SK-N-SH treated with all-trans-retinoic acid at 6 μM for 48 hours (cell line): ENCODE data around the gene CNKSR2.
"Not testable (repeated sequence)": the region's sequence is repeated elsewhere in the genome, so short reads cannot be mapped to it uniquely, and the experiment has no call there.

Source experiments
- ATAC-seq: fragments of 200-7000 bp; cut with Tn5 transposase; 3 replicates; pipeline ENCODE4 v1.9.1; 2020; ENCODE audit warnings: mild to moderate bottlenecking, moderate library complexity
- ARNTL ChIP-seq: fragments of 450-650 bp; formaldehyde crosslinking; IDR thresholded peaks from 2 replicates; pipeline ENCODE4 v1.5.0; 2020; ENCODE audit warnings: low read depth, mild to moderate bottlenecking, moderate library complexity, borderline replicate concordance
- BACH2 ChIP-seq: fragments of 250-450 bp; sonication (Bioruptor Pico); IDR thresholded peaks from 2 replicates; pipeline ENCODE4 v1.9.0; 2021; ENCODE audit warnings: mild to moderate bottlenecking, borderline replicate concordance
- ESRRG ChIP-seq: fragments of 250-450 bp; sonication (Bioruptor Pico); IDR thresholded peaks from 2 replicates; pipeline ENCODE4 v1.6.1; 2021; ENCODE audit warnings: mild to moderate bottlenecking
- ISL1 ChIP-seq: fragments of 250-450 bp; sonication (Bioruptor Pico); IDR thresholded peaks from 2 replicates; pipeline ENCODE4 v2.1.2; 2022; ENCODE audit warnings: mild to moderate bottlenecking, moderate library complexity
- OSR1 ChIP-seq: fragments of 250-450 bp; sonication (Bioruptor Pico); IDR thresholded peaks from 2 replicates; pipeline ENCODE4 v1.8.0; 2022; ENCODE audit warnings: moderate library complexity, mild to moderate bottlenecking, inconsistent platforms
- PPARA ChIP-seq: fragments of 250-450 bp; sonication (Bioruptor Pico); IDR thresholded peaks from 2 replicates; pipeline ENCODE4 v1.5.0; 2020; ENCODE audit warnings: mild to moderate bottlenecking, borderline replicate concordance
- RARB ChIP-seq: fragments of 250-450 bp; sonication (Bioruptor Pico); IDR thresholded peaks from 2 replicates; pipeline ENCODE4 v1.8.0; 2021; ENCODE audit warnings: mild to moderate bottlenecking, moderate library complexity
- SNAI2 ChIP-seq: fragments of 250-450 bp; sonication (Bioruptor Pico); IDR thresholded peaks from 2 replicates; pipeline ENCODE4 v1.5.0; 2020; ENCODE audit warnings: mild to moderate bottlenecking, moderate library complexity
- TCF4 ChIP-seq: fragments of 250-450 bp; sonication (Bioruptor Pico); IDR thresholded peaks from 2 replicates; pipeline ENCODE4 v1.8.0; 2021; ENCODE audit warnings: mild to moderate bottlenecking, moderate library complexity, borderline replicate concordance
- TOX ChIP-seq: fragments of 250-450 bp; sonication (Bioruptor Pico); IDR thresholded peaks from 2 replicates; pipeline ENCODE4 v1.8.0; 2021; ENCODE audit warnings: mild to moderate bottlenecking, moderate library complexity, borderline replicate concordance
- ZC3H10 ChIP-seq: fragments of 250-450 bp; sonication (Bioruptor Pico); IDR thresholded peaks from 2 replicates; pipeline ENCODE4 v1.5.1; 2021; ENCODE audit warnings: mild to moderate bottlenecking, moderate library complexity
- ZFP3 ChIP-seq: fragments of 250-450 bp; sonication (Bioruptor Pico); IDR thresholded peaks from 2 replicates; pipeline ENCODE4 v1.5.0; 2020; ENCODE audit warnings: mild to moderate bottlenecking, moderate library complexity
- ZFP30 ChIP-seq: fragments of 450-650 bp; formaldehyde crosslinking; IDR thresholded peaks from 2 replicates; pipeline ENCODE4 v1.5.0; 2022; ENCODE audit warnings: mild to moderate bottlenecking, moderate library complexity
- ZNF565 ChIP-seq: fragments of 450-650 bp; formaldehyde crosslinking; conservative IDR thresholded peaks from 2 replicates; pipeline ENCODE4 v1.5.0; 2020; ENCODE audit warnings: low read depth, mild to moderate bottlenecking, moderate library complexity
- ZNF70 ChIP-seq: fragments of 450-650 bp; formaldehyde crosslinking; IDR thresholded peaks from 2 replicates; pipeline ENCODE4 v1.5.0; 2020; ENCODE audit warnings: mild to moderate bottlenecking, moderate library complexity
- ZNF8 ChIP-seq: fragments of 450-650 bp; formaldehyde crosslinking; IDR thresholded peaks from 2 replicates; pipeline ENCODE4 v1.5.0; 2020; ENCODE audit warnings: mild to moderate bottlenecking, moderate library complexity
- TF ChIP-seq, protein P1 (sequence below): fragments of 250-450 bp; sonication (Bioruptor Pico); IDR thresholded peaks from 2 replicates; pipeline ENCODE4 v1.8.0; 2020; ENCODE audit warnings: mild to moderate bottlenecking, moderate library complexity, borderline replicate concordance
- TF ChIP-seq, protein P2 (sequence below): fragments of 250-450 bp; sonication (Bioruptor Pico); IDR thresholded peaks from 2 replicates; pipeline ENCODE4 v1.5.1; 2021; ENCODE audit warnings: mild to moderate bottlenecking, moderate library complexity
- TF ChIP-seq, protein P3 (sequence below): fragments of 250-450 bp; sonication (Bioruptor Pico); IDR thresholded peaks from 2 replicates; pipeline ENCODE4 v1.5.1; 2020; ENCODE audit warnings: low read depth, mild to moderate bottlenecking, moderate library complexity
- TF ChIP-seq, protein P4 (sequence below): fragments of 250-450 bp; sonication (Bioruptor Pico); IDR thresholded peaks from 2 replicates; pipeline ENCODE4 v1.5.0; 2020; ENCODE audit warnings: mild to moderate bottlenecking, moderate library complexity

The CNKSR2 gene

DNA sequence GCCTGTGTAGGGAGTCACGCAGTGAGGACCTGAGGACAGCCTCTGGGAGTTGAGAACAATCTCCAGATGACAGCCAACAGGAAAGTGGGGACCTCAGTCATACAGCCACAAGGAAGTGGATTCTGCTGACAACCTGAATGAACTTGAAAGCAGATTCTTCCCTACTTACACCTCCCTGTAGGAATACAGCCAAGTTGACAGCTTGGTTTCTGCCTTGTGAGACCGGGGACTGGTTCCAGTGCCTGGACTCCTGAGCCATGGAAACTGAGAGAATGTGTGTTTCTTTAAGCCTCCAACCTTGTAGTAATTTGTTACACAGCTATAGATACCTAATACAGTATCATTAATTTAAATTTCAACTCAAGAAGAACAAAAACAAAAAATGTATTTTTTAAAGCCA is 107.5 kb downstream of the CNKSR2 start:
- ATAC-seq, result no peak
- TF ChIP-seq ISL1 (CRISPR knock-in tag) (no peak), SNAI2 (CRISPR knock-in tag) (no peak), ZC3H10 (CRISPR knock-in tag) (no peak), ZFP3 (CRISPR knock-in tag) (no peak), ZNF70 (no peak), ARNTL (CRISPR knock-in tag) (no peak), ZNF565 (CRISPR knock-in tag) (no peak)
- TF ChIP-seq, protein P1, sequence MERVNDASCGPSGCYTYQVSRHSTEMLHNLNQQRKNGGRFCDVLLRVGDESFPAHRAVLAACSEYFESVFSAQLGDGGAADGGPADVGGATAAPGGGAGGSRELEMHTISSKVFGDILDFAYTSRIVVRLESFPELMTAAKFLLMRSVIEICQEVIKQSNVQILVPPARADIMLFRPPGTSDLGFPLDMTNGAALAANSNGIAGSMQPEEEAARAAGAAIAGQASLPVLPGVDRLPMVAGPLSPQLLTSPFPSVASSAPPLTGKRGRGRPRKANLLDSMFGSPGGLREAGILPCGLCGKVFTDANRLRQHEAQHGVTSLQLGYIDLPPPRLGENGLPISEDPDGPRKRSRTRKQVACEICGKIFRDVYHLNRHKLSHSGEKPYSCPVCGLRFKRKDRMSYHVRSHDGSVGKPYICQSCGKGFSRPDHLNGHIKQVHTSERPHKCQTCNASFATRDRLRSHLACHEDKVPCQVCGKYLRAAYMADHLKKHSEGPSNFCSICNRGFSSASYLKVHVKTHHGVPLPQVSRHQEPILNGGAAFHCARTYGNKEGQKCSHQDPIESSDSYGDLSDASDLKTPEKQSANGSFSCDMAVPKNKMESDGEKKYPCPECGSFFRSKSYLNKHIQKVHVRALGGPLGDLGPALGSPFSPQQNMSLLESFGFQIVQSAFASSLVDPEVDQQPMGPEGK (CRISPR knock-in tag), result no peak
- TF ChIP-seq, protein P2, sequence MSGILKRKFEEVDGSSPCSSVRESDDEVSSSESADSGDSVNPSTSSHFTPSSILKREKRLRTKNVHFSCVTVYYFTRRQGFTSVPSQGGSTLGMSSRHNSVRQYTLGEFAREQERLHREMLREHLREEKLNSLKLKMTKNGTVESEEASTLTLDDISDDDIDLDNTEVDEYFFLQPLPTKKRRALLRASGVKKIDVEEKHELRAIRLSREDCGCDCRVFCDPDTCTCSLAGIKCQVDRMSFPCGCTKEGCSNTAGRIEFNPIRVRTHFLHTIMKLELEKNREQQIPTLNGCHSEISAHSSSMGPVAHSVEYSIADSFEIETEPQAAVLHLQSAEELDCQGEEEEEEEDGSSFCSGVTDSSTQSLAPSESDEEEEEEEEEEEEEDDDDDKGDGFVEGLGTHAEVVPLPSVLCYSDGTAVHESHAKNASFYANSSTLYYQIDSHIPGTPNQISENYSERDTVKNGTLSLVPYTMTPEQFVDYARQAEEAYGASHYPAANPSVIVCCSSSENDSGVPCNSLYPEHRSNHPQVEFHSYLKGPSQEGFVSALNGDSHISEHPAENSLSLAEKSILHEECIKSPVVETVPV (CRISPR knock-in tag), result no peak

DNA sequence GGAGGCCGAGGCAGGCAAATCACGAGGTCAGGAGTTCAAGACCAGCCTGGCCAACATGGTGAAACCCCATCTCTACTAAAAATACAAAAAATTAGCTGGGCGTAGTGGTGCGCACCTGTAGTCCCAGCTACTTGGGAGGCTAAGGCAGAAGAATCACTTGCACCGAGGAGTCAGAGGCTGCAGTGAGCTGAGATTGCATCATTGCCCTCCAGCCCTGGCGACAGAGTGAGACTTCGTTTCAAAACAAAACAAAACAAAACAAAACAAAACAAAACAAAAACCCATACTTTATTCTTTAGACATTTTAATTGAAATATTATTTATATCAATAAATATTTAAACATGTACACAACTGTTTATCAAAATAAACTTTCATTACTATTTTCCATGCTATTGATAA is 109.8 kb downstream of the CNKSR2 start:
- ATAC-seq, result not testable (repeated sequence)

DNA sequence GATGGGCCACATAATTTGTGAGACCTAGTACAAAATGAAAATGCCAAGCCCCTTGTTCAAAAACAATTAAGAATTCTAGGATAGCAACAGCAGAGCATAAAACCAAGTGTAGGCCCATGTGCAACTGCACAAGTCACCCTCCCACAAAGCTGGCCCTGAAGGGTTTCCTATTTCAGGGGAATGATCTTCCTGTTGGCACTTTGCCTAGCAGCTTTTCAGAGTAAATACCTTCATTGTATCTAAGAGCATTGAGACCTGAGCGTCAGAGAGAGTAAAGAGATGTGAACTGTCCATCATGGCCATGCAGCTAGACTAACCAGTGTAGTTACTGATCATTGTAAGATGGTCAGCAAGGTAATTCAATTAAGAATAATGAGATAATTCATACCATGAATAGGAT is 113.6 kb downstream of the CNKSR2 start:
- ATAC-seq, result no peak
- TF ChIP-seq TCF4 (CRISPR knock-in tag) (no peak), ISL1 (CRISPR knock-in tag) (no peak), ZNF565 (CRISPR knock-in tag) (no peak), ARNTL (CRISPR knock-in tag) (no peak), ZNF8 (CRISPR knock-in tag) (no peak)

DNA sequence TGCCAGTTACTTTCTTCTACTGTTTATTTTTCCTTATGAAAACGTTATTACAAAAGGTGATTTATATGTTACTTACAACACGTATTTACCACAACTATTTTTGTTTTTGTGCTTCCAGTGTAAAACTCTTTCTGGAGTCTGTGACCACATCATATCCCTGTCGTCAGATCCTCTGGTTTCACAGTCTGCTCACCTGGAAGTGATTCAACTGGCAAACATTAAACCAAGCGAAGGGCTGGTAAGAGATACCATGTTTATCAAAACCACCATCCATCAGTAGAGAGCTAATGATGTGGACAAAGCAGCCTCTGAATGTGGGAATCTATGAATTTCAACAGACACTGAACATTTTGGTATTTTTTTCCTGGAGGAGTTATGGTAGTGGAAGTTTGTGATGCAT is 116.1 kb downstream of the CNKSR2 start:
- no peak for ATAC-seq
- TF ChIP-seq, protein P2 (CRISPR knock-in tag), result no peak
- no peak for TF ChIP-seq ZFP30 (CRISPR knock-in tag)
- no peak for TF ChIP-seq ZFP3 (CRISPR knock-in tag)
- no peak for TF ChIP-seq PPARA (CRISPR knock-in tag)

DNA sequence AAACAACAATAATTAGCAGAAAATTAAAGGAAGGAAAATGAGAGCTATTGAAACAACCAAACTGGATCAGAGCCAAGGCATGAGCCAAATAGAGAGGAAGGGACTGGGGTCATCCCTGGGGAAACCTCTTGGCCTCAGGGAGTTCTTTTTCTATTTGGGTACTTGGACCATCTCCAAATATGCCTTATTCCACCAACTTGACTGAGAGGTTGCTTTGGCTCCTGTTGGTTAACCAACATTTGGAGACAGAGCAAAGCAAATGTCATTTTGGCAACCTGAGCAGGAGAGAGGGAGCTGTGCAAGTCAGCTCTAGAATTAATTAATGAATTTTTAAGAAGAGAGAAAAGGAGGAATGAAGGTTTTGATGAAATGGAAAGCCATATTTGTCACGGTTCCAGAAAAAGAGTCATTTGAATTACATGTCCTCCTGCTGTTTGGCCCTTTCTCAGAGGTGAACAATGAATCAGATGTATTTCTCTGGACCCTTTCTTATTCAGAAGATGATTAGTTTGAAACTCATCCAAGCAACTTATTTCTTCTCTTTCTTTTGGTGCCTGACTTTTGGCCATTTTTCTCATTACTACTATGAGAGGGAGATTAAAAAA is 119.1 kb downstream of the CNKSR2 start:
- no peak for ATAC-seq
- TF ChIP-seq ARNTL (CRISPR knock-in tag) (no peak), RARB (CRISPR knock-in tag) (no peak), PPARA (CRISPR knock-in tag) (no peak), ZNF8 (CRISPR knock-in tag) (no peak), TCF4 (CRISPR knock-in tag) (no peak), ZFP3 (CRISPR knock-in tag) (no peak), BACH2 (CRISPR knock-in tag) (no peak), OSR1 (CRISPR knock-in tag) (no peak)
- TF ChIP-seq, protein P3, sequence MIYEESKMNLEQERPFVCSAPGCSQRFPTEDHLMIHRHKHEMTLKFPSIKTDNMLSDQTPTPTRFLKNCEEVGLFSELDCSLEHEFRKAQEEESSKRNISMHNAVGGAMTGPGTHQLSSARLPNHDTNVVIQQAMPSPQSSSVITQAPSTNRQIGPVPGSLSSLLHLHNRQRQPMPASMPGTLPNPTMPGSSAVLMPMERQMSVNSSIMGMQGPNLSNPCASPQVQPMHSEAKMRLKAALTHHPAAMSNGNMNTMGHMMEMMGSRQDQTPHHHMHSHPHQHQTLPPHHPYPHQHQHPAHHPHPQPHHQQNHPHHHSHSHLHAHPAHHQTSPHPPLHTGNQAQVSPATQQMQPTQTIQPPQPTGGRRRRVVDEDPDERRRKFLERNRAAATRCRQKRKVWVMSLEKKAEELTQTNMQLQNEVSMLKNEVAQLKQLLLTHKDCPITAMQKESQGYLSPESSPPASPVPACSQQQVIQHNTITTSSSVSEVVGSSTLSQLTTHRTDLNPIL (CRISPR knock-in tag), result no peak
- TF ChIP-seq, all 23 proteins: peak for 0

DNA sequence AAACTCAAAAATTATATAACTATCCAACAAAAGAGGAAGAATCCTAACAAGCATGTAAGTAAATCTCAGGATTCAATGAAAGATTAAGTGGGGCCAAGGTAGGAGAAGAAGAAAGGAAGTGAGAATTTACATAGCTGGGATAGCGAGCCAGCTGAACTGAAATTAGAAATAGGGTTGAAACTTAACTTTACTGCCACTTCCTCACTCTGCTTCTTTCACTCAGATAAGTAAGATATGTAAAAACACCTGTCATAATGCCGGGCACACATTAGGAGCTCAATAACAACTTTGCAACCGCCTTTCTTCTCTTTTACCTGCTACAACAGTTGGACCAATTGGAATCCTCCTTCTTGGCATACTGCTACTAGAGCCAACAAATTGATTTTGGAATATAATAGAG is 129.4 kb downstream of the CNKSR2 start:
- ATAC-seq, result no peak
- TF ChIP-seq ARNTL (CRISPR knock-in tag), result no peak
- TF ChIP-seq TOX (CRISPR knock-in tag), result no peak
- TF ChIP-seq ISL1 (CRISPR knock-in tag), result no peak
- no peak for TF ChIP-seq SNAI2 (CRISPR knock-in tag)
- TF ChIP-seq OSR1 (CRISPR knock-in tag), result no peak
- TF ChIP-seq ESRRG (CRISPR knock-in tag), result no peak
- no peak for TF ChIP-seq RARB (CRISPR knock-in tag)
- TF ChIP-seq, protein P4, sequence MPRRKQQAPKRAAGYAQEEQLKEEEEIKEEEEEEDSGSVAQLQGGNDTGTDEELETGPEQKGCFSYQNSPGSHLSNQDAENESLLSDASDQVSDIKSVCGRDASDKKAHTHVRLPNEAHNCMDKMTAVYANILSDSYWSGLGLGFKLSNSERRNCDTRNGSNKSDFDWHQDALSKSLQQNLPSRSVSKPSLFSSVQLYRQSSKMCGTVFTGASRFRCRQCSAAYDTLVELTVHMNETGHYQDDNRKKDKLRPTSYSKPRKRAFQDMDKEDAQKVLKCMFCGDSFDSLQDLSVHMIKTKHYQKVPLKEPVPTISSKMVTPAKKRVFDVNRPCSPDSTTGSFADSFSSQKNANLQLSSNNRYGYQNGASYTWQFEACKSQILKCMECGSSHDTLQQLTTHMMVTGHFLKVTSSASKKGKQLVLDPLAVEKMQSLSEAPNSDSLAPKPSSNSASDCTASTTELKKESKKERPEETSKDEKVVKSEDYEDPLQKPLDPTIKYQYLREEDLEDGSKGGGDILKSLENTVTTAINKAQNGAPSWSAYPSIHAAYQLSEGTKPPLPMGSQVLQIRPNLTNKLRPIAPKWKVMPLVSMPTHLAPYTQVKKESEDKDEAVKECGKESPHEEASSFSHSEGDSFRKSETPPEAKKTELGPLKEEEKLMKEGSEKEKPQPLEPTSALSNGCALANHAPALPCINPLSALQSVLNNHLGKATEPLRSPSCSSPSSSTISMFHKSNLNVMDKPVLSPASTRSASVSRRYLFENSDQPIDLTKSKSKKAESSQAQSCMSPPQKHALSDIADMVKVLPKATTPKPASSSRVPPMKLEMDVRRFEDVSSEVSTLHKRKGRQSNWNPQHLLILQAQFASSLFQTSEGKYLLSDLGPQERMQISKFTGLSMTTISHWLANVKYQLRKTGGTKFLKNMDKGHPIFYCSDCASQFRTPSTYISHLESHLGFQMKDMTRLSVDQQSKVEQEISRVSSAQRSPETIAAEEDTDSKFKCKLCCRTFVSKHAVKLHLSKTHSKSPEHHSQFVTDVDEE (CRISPR knock-in tag), result no peak
- no peak for TF ChIP-seq PPARA (CRISPR knock-in tag)
- TF ChIP-seq, protein P3 (CRISPR knock-in tag), result no peak
